CD4-positive, CD25-positive, alpha-beta regulatory T cell (primary cell): Measurements from ENCODE around the gene NSUN7. TPM values are rescaled to one million over a fixed set of nuclear protein-coding genes. Genes with fewer than 3 reads are reported as not detected.

Experiments
- ATAC-seq, 2 donors: fragments of 150-1000 bp; cut with Tn5 transposase; one replicate each; pipeline ENCODE4 v1.10.0; 2021; ENCODE audit warnings: low read depth in 2 of 2, moderate number of reproducible peaks in 2 of 2, moderate library complexity in 1 of 2
- DNase-seq, 3 donors: peaks; one replicate each; pipeline versions ENCODE4 v3.0.0 to v3.0.0-alpha.2; 2012 to 2022; ENCODE audit warnings: mixed read lengths in 1 of 3
- H3K27ac ChIP-seq: one replicate; pipeline ENCODE4 v1.7.0; 2013; ENCODE audit warnings: mild to moderate bottlenecking, low read length; ENCODE audit not compliant: insufficient read depth, poor library complexity, severe bottlenecking
- H3K27me3 ChIP-seq: one replicate; pipeline ENCODE4 v1.7.0; 2013; ENCODE audit warnings: low read length; ENCODE audit not compliant: control insufficient read depth, insufficient read depth
- H3K36me3 ChIP-seq: one replicate; pipeline ENCODE4 v1.7.0; 2013; ENCODE audit warnings: mild to moderate bottlenecking, low read length, moderate library complexity; ENCODE audit not compliant: control insufficient read depth, insufficient read depth
- H3K4me1 ChIP-seq: 2 replicates; pipeline ENCODE4 v1.7.0; 2013; ENCODE audit warnings: mild to moderate bottlenecking, low read length; ENCODE audit not compliant: insufficient read depth, control insufficient read depth, poor library complexity, severe bottlenecking
- H3K4me3 ChIP-seq: one replicate; pipeline ENCODE4 v1.7.0; 2013; ENCODE audit warnings: low read depth, mild to moderate bottlenecking, low read length, moderate library complexity
- H3K9me3 ChIP-seq, 2 experiments: 1 replicate in 1 of 2; 2 replicates in 1 of 2; pipeline ENCODE4 v1.7.0; 2013; ENCODE audit warnings: low read length in 2 of 2, mild to moderate bottlenecking in 1 of 2, moderate library complexity in 1 of 2; ENCODE audit not compliant: control insufficient read depth in 2 of 2
- H3K27ac Mint-ChIP-seq, 3 donors: one replicate each; pipeline ENCODE4 v1.8.0; 2020 to 2022; ENCODE audit warnings: mild to moderate bottlenecking in 3 of 3, mixed read lengths in 3 of 3, moderate library complexity in 2 of 3
- H3K27me3 Mint-ChIP-seq: one replicate; pipeline ENCODE4 v1.8.0; 2022; ENCODE audit warnings: mild to moderate bottlenecking, mixed read lengths
- H3K36me3 Mint-ChIP-seq: one replicate; pipeline ENCODE4 v1.8.0; 2020; ENCODE audit warnings: mixed read lengths
- H3K4me1 Mint-ChIP-seq, 4 donors: one replicate each; pipeline ENCODE4 v1.8.0; 2020 to 2022; ENCODE audit warnings: mixed read lengths in 4 of 4, mild to moderate bottlenecking in 1 of 4
- H3K4me3 Mint-ChIP-seq, 4 donors: one replicate each; pipeline ENCODE4 v1.8.0; 2020 to 2022; ENCODE audit warnings: mild to moderate bottlenecking in 4 of 4, mixed read lengths in 4 of 4, moderate library complexity in 3 of 4
- H3K9me3 Mint-ChIP-seq, 7 donors: one replicate each; pipeline ENCODE4 v1.8.0; 2020 to 2022; ENCODE audit warnings: mixed read lengths in 7 of 7, mild to moderate bottlenecking in 3 of 7, moderate library complexity in 2 of 7
- polyA plus RNA-seq, 4 donors: library from polyadenylated mRNA; unstranded; fragments of 300-500 nt; fragmentation: Illumina TruSeq; gene quantifications; one replicate each; pipeline ENCODE4 v1.2.3, GENCODE V29; 2021
- total RNA-seq: library from RNA; stranded (reverse); gene quantifications from one replicate; pipeline ENCODE4 v1.2.3, GENCODE V29; 2022

The NSUN7 gene
- total and polyA plus RNA-seq, 5 donors from 2014 or later = 0.59 TPM; not detected in 4

DNA sequence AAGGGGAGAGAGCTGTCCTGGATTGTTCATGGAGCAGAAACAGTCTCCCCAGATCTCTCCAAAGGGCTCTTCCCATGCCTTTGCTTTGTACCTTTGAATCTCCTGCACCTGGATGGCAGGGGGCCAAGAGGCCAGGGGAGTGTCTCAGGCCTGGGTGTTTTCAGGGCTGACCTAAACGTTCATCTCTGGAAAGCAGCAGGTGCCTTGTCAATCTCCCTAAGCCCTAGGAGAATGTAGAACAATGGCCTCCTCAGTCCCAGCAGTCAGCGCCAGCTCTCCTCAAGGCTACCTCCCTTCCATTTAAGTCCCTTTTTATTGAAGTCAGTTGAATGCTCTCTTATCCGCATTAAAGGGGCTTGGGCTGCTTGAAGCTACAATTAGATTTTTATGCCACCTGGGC lies 31.2 kb upstream of the NSUN7 start:
- H3K9me3 ChIP-seq = no peaks in the 10 kb centered on the region
- Mint-ChIP-seq H3K4me3 (no peak overlapping the region), H3K4me1 (peaks cover 0 to 6% (median 3%) of the 10 kb centered on the region in 4 donors), H3K36me3 (no peaks in the 10 kb centered on the region), H3K9me3 (peaks cover 0 to 1% (median 0%) of the 10 kb centered on the region in 7 donors), H3K27me3 (peaks cover 16% of the 10 kb centered on the region), H3K27ac (peak overlapping the region in 1 of 3 donors; percentile 62)
- H3K27ac ChIP-seq = no peak overlapping the region
- H3K27me3 ChIP-seq = peaks cover 3% of the 10 kb centered on the region
- no peak overlapping the region for H3K4me3 ChIP-seq
- ATAC-seq (no peak), DNase-seq (no peak)
- no peaks in the 10 kb centered on the region for H3K36me3 ChIP-seq
- peaks cover 6% of the 10 kb centered on the region for H3K4me1 ChIP-seq

DNA sequence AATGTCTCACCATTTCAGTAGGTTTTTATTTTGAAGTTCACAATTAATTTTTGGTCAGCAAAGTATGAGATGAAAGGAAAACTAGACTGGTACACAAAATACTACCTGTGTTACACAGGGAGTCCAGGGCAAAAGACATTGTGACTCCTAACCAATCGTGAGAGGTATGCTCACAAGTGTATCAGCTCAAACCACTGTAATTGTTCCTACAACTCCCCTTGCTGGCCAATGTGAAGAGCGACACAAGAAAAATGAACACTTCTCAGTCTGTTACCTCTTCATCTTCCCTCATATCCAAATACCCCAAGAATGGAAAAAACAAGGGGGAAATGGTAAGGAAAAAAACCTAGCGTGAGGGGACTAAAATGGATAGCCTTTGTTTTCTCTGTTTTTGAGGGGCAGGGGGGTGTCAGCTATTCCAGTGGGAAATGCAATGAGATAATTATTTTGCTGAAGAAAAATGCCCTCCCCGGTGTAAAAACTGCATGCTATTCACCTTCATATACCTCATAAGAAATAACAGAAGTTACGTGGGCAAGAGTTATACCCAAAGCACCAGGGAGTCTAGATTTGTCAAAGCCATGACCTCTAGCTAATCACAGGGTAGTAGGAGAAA lies 30.6 kb upstream of the NSUN7 start:
- Mint-ChIP-seq H3K4me3 (no peak overlapping the region), H3K36me3 (no peaks in the 10 kb centered on the region), H3K4me1 (peaks cover 0 to 8% (median 5%) of the 10 kb centered on the region in 4 donors), H3K27ac (peak overlapping the region in 1 of 3 donors; percentile 62), H3K27me3 (peaks cover 14% of the 10 kb centered on the region), H3K9me3 (peaks cover 0 to 1% (median 0%) of the 10 kb centered on the region in 7 donors)
- DNase-seq (peak in 1 of 3 donors; percentile 64), ATAC-seq (peak in 1 of 2 donors; percentile 29)
- Histone ChIP-seq H3K4me3 (no peak overlapping the region), H3K9me3 (no peaks in the 10 kb centered on the region), H3K36me3 (no peaks in the 10 kb centered on the region), H3K4me1 (peaks cover 6% of the 10 kb centered on the region), H3K27ac (no peak overlapping the region), H3K27me3 (no peaks in the 10 kb centered on the region)

DNA sequence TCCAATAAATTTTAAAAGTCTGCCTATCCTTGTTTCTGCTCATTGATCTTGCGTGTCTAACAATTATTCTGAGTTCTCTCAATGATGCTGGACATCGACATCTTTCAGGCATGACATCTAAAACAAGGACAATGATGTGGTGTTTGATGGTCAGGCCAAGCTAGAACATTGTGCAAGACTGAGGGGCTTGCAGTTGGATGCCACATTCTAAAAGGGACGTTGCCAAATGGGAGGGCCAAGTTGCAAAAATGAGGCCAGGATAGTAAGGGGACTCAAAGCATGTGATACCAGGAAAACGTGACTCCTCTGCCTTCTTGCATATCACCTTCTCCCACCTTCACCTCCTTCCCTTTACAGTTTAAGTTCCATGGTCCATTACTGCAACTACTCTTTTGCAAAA lies 29.4 kb upstream of the NSUN7 start:
- Histone ChIP-seq H3K4me3 (no peak overlapping the region), H3K27me3 (no peaks in the 10 kb centered on the region), H3K9me3 (no peaks in the 10 kb centered on the region), H3K4me1 (peaks cover 6% of the 10 kb centered on the region), H3K36me3 (no peaks in the 10 kb centered on the region), H3K27ac (no peak overlapping the region)
- peaks cover 17% of the 10 kb centered on the region for H3K27me3 Mint-ChIP-seq
- H3K27ac Mint-ChIP-seq = no peak overlapping the region
- H3K36me3 Mint-ChIP-seq = no peaks in the 10 kb centered on the region
- peaks cover 0 to 8% (median 5%) of the 10 kb centered on the region in 4 donors for H3K4me1 Mint-ChIP-seq
- no peak for DNase-seq
- no peak for ATAC-seq
- no peak overlapping the region for H3K4me3 Mint-ChIP-seq
- peaks cover 0 to 1% (median 0%) of the 10 kb centered on the region in 7 donors for H3K9me3 Mint-ChIP-seq

DNA sequence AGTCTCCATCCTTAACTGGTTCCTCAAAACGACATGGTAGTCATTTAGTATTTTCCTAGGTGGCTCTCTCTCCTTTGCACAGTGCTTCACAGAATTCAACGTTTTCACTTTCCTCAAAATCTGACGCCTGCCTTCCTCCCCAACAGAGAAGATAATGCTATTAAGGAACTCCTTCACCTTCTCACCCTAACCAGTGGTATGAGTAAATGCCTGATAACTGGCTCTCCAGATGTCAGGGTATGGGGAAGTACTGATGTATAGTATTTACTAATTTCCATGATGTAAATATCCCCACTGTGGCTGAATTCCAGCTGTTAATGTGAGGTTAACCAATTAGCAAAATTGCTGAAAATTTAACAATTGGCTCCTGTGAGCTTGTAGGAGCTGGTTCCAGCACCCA lies 28.8 kb upstream of the NSUN7 start:
- H3K4me3 ChIP-seq = no peak overlapping the region
- Mint-ChIP-seq H3K4me3 (no peak overlapping the region), H3K27me3 (peaks cover 17% of the 10 kb centered on the region), H3K4me1 (peaks cover 0 to 8% (median 5%) of the 10 kb centered on the region in 4 donors), H3K27ac (no peak overlapping the region), H3K9me3 (peaks cover 0 to 1% (median 0%) of the 10 kb centered on the region in 7 donors), H3K36me3 (no peaks in the 10 kb centered on the region)
- no peaks in the 10 kb centered on the region for H3K27me3 ChIP-seq
- DNase-seq = no peak
- no peak overlapping the region for H3K27ac ChIP-seq
- peaks cover 6% of the 10 kb centered on the region for H3K4me1 ChIP-seq
- no peaks in the 10 kb centered on the region for H3K36me3 ChIP-seq
- ATAC-seq = no peak
- H3K9me3 ChIP-seq = no peaks in the 10 kb centered on the region

DNA sequence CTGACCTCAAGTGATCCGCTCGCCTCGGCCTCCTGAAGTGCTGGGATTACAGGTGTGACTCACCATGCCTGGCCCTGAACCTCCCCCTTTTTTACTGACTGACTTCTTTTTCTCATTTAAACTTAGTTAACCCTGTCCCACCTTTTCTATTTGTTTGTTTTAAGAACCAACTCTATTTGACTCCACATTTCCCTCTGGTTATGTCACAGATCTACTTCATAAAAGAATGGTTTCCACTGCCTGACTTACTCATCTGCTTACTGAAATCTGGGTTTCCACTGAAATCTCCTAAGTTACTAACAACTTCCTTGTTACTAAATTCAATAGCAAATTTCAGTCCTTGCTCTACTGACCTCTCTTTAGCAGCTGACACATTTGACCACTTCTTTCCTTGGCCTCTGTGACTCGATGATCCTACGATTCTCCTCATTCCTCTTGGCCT lies 28.0 kb upstream of the NSUN7 start:
- Histone ChIP-seq H3K4me3 (no peak overlapping the region), H3K36me3 (no peaks in the 10 kb centered on the region), H3K27ac (no peak overlapping the region), H3K4me1 (peaks cover 6% of the 10 kb centered on the region), H3K9me3 (no peaks in the 10 kb centered on the region), H3K27me3 (no peaks in the 10 kb centered on the region)
- H3K27me3 Mint-ChIP-seq = peaks cover 16% of the 10 kb centered on the region
- peaks cover 0 to 1% (median 0%) of the 10 kb centered on the region in 7 donors for H3K9me3 Mint-ChIP-seq
- ATAC-seq = no peak
- H3K36me3 Mint-ChIP-seq = no peaks in the 10 kb centered on the region
- H3K4me1 Mint-ChIP-seq = peaks cover 0 to 8% (median 5%) of the 10 kb centered on the region in 4 donors
- no peak overlapping the region for H3K27ac Mint-ChIP-seq
- H3K4me3 Mint-ChIP-seq = no peak overlapping the region
- no peak for DNase-seq

DNA sequence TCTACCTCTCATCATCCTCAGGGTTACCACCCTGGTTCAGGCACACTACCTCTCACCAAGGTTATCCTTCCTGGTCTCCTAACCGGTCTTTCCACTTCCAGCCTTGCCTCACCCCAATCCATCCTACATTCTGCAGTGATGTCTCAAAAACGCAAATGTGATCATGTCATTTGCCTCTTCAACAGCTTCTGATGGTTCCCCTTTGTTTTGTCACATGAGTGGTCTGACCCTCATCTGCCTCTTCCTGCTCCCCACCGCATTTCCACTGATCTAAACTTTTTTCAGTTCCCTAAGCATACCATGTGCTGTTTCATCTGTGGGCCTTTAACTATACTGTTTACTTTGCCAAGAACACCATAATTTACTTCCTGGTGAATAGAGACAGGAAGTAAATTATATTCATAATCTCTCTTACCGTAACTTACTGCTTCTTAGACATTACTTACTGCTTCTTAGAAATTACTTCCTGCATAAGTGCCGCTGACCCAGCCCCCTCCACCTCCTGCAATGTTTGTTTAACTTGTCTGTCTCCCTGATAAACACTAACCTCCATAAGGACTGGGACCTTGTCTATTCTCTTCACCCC lies 27.1 kb upstream of the NSUN7 start:
- peak; percentile 85 to 87 for ATAC-seq
- Histone ChIP-seq H3K9me3 (no peaks in the 10 kb centered on the region), H3K27me3 (no peaks in the 10 kb centered on the region), H3K27ac (no peak overlapping the region), H3K36me3 (no peaks in the 10 kb centered on the region), H3K4me3 (peak overlapping the region; percentile 49), H3K4me1 (peaks cover 6% of the 10 kb centered on the region)
- DNase-seq = peak in 2 of 3 donors; percentile 16 to 85
- H3K27me3 Mint-ChIP-seq = peaks cover 15% of the 10 kb centered on the region
- no peak overlapping the region for H3K27ac Mint-ChIP-seq
- H3K4me1 Mint-ChIP-seq = peaks cover 0 to 8% (median 5%) of the 10 kb centered on the region in 4 donors
- peaks cover 0 to 1% (median 0%) of the 10 kb centered on the region in 7 donors for H3K9me3 Mint-ChIP-seq
- no peaks in the 10 kb centered on the region for H3K36me3 Mint-ChIP-seq
- no peak overlapping the region for H3K4me3 Mint-ChIP-seq

DNA sequence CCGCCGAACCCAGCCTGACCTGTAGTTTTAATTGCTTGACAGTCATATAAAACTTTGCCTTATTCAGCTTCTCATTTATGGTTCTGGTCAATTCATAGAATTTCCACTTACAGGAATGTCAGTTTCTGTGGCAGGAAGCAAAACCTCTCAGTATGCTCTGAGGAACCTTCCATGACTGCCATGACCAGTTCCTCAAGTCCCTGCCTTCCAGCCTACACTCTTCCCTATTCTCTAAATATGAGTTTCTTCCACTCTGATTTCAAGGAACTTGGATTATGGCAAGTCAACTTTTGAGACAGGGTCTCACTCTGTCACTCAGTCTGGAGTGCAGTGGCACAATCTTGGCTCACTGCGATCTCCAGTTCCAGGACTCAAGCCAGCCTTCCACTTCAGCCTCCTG lies 26.0 kb upstream of the NSUN7 start:
- H3K27ac ChIP-seq = no peak overlapping the region
- peak overlapping the region in 1 of 4 donors; percentile 62 for H3K4me3 Mint-ChIP-seq
- H3K9me3 Mint-ChIP-seq = peaks cover 0 to 1% (median 0%) of the 10 kb centered on the region in 7 donors
- H3K27me3 Mint-ChIP-seq = peaks cover 15% of the 10 kb centered on the region
- H3K4me3 ChIP-seq = no peak overlapping the region
- ATAC-seq (no peak), DNase-seq (no peak)
- peak overlapping the region in 1 of 3 donors; percentile 39 for H3K27ac Mint-ChIP-seq
- H3K4me1 ChIP-seq = peaks cover 6% of the 10 kb centered on the region
- peaks cover 0 to 8% (median 5%) of the 10 kb centered on the region in 4 donors for H3K4me1 Mint-ChIP-seq
- no peaks in the 10 kb centered on the region for H3K9me3 ChIP-seq
- no peaks in the 10 kb centered on the region for H3K27me3 ChIP-seq
- H3K36me3 Mint-ChIP-seq = no peaks in the 10 kb centered on the region
- H3K36me3 ChIP-seq = no peaks in the 10 kb centered on the region
